Stimulated activated CD4-positive, alpha-beta T cell treated with anti-CD3 and anti-CD28 coated beads, Interleukin-1b, Interleukin-23, amount 100 ng/mL, for 1 hour (primary cell): ENCODE data around the gene SLC25A40.
"Not testable (repeated sequence)": the region's sequence is repeated elsewhere in the genome, so short reads cannot be mapped to it uniquely, and the experiment has no call there.

Source experiments
- DNase-seq, 2 donors: peaks; one replicate each; pipeline ENCODE4 v3.0.0-alpha.2; 2020; ENCODE audit warnings: low read depth in 2 of 2

The SLC25A40 gene

DNA sequence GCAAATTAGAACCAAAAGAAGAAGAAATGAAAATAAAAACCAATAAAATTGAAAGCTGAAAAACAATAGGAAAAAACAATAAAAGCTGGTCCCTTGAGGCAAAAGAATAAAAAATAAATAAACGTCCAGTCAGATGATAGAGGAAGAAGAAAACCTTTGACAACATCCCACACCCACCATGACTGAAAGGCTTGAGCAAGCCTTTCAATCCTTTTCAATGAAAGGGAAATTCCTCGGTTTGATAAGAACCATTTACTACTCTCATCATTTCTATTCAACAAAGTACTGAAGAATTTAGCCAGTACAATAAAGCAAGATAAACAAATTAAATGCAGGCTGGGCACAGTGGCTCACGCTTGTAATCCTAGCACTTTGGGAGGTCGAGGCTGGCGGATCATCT lies 3.8 kb downstream of the SLC25A40 start:
- no peak for DNase-seq

DNA sequence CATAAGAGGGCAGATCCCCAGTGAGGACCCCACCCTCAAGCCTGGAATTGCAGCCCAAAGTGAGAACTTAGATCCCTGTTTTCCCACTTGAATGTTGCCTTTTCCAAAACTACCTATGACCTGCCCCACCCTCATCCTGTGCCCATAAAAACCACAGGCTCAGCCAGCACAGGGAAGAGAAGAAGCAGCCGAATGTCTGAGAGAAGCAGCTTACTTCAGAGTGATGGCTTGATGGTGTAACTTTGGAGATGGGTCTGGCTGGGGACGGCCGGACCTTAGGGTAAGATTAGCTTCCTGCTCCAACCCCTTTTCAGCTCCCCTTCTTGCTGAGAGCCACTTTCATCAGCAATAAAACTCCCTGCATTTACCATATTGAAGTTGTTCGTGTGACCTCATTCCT lies 5.7 kb downstream of the SLC25A40 start:
- DNase-seq = no peak

DNA sequence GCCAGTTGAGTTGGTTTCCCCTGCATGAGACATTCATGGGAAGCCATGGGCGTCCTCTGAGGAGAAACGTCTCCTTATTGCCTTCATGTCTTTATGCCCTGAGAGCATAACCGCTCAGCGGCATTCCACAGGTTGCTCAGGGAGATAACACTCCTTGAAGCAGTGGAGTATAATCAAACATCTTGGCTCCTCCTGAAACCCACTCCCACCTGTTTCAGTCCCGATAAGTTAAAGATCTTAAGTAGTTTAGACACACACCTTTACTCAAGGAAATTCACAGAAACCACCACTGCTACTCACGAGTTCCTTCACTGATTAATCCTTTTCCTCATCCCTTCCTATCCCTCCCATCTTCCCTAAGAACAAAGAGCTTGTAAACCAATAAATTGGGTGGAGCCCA lies 9.6 kb downstream of the SLC25A40 start:
- not testable (repeated sequence) for DNase-seq

DNA sequence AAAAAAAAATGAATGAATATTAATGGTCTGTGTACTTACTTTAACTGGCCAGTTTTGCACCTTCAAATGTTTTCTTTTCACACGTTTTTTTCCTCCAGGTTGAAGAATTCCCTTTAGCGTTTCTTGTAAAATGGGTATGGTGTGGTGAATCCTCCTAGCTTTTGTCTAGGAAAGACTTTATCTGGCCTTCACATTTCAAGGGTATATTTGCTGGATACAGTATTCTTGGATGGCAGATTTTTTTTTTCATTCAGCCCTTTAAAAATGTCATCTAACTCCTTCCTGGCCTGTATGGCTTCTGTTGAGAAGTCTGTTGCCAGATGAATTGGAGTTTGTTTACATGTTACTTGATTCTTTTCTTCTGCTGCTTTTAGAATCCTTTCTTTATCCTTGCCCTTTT lies 10.1 kb downstream of the SLC25A40 start:
- DNase-seq = no peak

DNA sequence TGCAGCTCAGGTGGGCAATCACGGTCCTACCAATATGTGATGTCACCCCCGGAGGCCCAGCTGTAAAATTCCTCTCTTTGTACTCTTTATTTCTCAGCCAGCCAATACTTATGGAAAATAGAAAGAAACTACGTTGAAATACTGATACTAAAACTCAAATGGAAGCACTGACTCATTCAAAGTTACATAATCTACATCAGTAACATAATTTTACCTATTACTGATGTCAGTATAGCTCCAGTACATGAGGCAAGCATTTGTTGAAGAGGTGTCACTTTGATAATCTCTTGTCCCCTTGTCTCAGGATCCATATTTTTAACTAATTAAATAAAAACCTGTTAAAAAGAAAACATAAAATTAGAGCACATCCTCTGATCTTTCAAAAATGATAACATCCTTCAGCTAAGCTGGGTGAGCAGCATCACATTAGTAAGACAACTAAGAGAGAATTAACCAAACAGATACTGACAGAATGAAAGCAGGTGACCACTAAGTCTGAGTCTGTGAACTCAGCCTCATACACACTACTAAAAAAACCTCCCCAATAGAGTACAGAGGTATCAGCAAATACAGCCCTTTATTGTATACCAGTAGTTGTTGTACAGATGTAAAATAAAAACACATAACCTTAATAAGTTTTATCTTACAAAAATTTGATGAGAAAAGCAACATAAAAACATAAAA lies 17.6 kb downstream of the SLC25A40 start:
- no peak for DNase-seq

DNA sequence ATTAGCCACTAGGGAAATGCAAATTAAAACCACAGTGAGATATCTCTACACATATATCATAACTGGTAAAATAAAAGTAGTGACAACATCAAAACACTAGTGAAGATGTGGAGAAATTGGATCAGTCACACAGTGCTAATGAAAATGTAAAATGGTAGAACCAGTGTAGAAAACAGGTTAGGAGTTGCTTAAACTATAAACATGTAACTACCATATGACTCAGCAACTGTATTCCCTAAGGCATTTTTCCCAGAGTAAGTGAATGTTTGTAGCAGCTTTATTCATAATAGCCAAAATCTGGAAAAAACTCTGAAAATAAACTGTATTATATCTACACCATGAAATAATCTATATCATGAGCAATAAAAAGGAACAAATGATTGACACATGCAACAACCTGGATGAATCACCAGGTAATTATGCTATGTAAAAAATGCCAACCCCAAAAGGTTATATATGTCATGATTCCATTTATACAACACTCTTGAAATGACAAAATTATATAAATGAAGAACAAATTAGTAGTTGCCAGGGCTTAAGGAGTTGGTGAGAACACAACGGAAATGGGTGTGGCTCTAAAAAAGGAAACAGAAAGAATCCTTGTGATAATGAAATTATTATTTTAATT lies 22.8 kb downstream of the SLC25A40 start:
- no peak for DNase-seq

DNA sequence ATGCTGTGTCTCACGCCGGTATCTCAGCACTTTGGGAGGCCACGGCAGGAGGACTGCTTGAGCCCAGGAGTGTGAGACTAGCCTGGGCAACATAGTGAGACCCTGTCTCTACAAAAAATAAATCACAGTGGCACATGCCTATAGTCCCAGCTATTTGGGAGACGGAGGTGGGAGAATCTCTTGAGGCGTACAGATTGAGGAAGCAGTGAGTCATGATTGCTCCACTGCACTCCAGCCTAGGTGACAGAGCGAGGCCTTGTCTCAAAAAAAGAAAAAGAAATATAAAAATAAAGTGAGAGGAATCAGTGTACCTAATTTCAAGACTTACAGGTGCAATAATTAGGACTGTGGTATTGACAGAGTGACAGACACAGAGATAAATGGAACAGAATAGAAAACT lies 23.9 kb downstream of the SLC25A40 start:
- no peak for DNase-seq

DNA sequence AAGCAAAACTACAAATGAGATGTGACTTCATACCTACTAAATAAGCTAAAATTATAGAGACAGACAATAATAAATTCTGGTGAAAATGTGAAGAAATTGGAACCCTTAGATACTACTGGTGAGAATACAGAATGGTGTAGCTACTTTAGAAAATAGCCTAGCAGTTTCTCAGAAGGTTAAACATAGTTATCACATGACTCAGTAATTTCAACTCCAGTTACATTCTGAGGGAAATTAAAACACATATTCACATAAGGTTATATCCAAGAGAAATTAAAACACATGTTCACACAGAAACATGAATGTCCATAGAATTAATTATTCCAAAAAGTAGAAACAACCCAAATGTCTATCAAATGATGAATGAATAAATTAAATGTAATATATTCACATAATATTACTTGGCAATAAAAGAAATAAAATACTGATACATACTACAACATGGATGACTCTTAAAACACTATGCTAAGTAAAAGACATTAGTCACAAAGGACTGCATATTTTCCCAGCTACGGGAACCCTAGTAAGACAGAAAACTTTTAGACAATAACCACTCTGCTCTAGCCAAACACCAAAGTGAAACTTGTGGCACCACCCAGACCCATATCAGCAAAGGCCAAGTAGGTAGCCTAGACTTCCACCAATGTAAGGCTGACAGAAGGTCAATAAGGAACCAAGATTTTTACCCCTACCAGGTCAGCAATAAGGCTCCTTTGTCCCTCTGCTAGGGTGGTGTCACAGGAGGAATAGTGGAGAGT lies 25.1 kb downstream of the SLC25A40 start:
- no peak for DNase-seq

DNA sequence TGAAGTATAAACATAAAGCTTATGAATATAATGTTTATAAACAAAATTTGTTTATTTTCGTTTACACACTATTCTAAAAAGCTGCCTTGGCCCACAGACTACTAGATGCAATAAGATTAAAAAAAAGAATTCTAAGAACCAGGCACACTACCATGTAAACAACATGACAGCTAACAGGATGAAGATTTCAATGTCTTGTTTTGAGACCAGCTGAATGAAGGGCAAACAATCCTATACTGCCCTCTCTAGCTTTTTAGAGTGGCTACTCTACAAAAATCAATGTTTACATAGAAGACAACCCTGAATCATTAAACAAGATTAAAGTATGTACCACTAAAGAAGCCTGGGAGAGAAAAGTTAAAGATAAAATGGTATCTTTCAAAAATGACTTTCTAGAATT lies 38.6 kb downstream of the SLC25A40 start:
- DNase-seq = no peak

DNA sequence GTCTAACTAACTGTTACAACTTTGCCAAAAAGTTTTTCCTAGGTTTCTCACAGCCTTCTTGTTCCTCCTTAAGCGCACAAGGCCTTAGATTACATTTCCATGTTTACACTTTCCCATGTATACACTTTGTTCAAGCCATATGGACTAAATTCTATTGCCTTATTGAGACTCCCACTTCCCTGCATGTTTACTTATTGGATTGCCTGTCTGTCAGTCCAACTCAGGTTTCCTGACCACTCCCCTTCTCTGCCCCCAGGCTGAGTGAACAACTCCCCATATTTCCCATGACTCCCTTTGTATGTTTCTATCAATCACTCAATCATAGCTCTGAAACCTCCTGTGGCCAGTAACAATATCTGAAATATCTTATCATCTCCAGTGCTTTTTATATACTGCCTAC lies 43.0 kb downstream of the SLC25A40 start:
- no peak for DNase-seq

DNA sequence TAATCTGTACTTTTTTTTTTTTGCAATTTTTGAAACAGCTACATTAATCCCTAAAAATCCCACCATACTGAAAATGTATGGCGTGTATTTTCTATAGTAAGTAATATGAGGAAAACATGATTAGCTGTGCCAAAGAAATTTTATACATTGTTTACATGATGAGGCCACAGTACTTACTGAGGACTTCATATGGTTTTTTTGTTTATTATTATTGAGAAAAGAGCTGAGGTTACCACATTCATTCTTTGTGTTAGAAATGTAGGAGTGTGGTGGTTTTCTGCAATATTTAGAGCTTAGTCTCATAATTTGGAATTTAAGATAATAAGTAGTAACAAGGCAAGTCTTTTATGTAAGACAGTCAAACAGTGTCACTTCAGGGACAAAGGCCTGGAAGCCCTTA lies 45.1 kb downstream of the SLC25A40 start:
- DNase-seq = no peak

DNA sequence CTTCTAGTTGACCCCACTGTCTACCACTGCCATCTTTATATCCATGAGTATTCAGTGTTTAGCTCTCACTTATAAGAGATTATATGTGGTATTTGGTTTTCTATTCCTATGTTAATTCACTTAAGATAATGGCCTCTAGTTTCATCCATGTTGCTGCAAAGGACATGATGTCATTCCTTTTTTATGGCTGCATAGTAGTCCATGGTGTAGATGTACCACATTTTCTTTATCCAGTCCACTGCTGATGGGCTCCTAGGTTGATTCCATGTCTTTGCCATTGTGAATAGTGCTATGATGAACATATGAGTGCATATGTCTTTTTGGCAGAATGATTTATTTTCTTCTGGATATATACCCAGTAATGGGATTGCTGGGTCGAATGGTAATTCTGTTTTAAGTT lies 47.8 kb downstream of the SLC25A40 start:
- DNase-seq = not testable (repeated sequence)

DNA sequence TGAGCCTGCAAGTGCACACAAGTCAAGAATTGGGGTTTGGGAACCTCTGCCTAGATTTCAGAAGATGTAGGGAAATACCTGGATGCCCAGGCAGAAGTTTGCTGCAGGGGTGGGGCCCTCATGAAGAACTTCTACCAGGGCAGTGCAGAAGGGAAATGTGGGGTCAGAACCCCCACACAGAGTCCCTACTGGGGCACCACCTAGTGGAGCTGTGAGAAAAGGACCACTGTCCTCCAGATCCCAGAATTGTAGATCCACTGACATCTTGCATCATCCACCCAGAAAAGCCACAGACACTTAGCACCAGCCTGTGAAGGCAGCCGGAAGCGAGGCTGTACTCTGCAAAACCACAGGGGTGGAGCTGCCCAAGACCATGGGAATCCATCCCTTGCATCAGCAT lies 50.8 kb downstream of the SLC25A40 start:
- DNase-seq = not testable (repeated sequence)

DNA sequence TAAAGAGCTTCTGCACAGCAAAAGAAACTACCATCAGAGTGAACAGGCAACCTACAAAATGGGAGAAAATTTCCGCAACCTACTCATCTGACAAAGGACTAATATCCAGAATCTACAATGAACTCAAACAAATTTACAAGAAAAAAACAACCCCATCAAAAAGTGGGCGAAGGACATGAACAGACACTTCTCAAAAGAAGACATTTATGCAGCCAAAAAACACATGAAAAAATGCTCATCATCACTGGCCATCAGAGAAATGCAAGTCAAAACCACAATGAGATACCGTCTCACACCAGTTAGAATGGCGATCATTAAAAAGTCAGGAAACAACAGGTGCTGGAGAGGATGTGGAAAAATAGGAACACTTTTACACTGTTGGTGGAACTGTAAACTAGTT lies 54.1 kb downstream of the SLC25A40 start:
- DNase-seq = not testable (repeated sequence)

DNA sequence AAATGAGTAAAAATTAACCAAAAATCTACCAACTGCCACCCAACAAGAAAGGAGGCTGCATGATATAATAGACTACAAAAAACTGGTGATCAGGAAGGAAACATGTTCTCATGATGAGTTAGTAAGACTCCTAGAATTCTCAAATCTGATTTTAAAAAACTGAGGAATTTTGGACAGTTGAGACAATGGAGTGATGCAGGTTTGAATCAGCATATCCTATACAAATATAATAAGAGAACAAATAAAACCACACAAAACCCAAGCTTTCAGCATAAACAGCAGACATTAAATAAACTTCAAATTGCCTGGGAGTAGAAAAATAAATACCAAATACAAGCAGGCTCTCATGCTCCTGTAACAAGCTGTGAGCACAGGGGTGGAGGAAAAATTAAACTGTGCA lies 57.8 kb downstream of the SLC25A40 start:
- DNase-seq = no peak

DNA sequence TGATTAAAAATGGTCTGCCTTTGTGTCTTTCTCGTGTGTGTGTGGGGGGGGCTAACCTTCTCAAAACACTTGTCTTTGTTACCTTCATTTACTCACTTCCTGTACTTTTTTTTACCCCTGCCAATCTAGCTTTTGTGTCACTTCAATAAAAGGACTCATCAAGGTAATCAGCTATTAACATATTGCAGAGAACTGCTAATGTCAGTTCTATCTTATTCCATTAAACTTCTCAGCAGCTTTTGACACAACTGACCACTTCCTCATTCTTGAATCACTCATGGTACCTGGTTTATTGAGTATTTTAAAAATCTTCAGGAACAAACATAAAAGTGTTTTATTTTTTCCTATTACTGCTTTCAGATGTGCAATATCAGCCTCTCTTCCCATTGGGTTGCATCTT lies 59.8 kb downstream of the SLC25A40 start:
- DNase-seq = no peak

DNA sequence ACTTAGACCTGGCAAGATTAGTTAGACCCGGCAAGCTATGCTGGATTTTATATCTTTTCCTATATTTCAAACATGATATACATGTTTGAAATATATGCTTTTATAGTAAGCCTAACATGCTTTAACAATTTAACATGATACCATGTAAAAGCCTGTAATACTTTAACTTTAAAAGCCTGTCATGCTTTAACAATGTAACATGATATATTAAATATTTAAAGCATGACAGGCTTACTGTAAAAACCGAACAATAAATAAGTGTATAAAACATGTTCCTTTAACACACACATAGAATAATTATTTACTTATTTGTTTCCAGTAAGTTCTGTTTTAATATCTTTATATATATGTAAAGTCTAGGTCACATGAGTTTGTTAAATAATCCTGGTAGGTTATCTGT lies 65.4 kb downstream of the SLC25A40 start:
- DNase-seq = no peak

DNA sequence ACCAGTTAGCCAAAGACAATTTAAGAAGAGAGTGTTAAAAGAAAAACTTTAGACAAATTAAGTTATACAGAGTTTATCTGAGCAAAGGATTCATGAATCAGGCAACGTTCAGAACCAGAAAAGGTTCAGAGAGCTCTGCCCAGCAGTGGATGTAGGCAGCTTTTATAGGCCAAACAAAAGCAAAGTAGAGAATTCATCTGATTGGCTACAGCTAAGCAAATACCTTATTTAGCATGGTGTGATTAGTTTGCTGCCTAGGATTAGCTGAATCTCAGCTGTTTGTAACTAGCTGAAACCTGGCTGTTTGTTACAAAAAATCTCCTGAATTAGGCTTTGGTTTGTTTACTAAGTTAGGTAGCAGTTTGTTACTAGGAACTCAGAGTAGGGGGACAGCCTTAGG lies 66.0 kb downstream of the SLC25A40 start:
- DNase-seq = no peak

DNA sequence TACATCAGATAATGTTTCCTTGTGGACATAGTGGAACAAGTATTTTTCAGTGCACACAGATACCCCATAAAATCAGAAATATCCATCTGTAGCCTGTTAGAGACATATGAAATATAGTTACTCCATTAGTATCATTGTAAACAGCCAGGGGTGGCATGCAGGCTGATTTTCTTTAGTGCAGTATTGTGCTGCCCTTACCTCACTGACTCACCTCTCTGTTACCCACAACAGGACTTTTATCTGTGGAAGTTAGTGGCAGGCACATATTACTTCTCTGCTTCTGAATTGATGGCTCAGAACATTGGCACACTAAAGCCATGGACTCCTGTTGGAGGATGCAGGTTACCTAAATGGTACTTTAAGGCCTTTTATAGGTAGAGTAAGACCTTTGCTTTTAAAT lies 70.0 kb downstream of the SLC25A40 start:
- DNase-seq = no peak

DNA sequence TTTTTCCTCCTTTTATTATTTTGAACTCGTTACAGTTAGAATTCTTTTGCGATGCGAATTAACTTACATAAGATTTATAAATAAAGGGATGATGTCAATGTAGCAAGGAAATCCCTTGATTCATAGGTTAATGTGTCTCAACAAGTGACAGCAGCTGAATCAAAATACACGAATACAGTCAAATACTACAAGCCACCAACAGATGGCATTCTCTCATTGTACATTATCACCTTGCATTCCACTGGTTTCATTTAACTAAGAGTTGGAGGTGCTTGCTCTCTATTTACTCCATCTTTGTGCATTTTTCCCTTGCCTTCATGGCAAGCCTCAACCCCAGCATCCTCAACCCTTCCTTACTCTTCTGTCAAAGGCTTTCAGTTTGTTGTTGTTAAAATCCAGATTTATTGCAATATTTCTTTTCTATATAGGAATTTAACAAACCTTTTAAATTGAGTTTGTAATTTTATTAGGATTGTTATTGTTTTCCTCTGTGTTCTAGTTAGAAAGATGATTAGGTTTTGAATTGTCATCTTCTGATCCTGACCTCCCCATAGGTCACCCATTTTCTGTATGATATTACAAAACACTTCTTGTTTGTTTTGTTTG lies 78.3 kb downstream of the SLC25A40 start:
- DNase-seq = no peak

DNA sequence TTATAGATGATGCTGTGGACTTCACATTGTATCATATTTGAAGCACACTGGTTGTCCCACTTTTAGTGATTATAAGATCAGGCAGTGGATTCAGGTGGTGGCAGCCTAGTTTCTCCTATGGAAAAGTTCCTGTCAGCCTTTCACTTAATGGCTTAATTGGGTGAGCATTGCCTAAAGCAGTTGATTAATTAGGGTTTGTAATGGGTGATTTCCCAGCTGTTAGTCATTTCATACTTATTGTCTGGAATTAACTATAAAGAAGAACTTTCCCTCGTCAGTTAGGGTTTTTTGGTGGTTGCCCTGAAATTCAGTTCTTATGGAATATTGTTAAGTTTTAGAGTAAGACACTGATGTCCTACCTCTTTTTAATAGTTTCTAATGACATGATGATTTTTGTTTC lies 78.8 kb downstream of the SLC25A40 start:
- no peak for DNase-seq

DNA sequence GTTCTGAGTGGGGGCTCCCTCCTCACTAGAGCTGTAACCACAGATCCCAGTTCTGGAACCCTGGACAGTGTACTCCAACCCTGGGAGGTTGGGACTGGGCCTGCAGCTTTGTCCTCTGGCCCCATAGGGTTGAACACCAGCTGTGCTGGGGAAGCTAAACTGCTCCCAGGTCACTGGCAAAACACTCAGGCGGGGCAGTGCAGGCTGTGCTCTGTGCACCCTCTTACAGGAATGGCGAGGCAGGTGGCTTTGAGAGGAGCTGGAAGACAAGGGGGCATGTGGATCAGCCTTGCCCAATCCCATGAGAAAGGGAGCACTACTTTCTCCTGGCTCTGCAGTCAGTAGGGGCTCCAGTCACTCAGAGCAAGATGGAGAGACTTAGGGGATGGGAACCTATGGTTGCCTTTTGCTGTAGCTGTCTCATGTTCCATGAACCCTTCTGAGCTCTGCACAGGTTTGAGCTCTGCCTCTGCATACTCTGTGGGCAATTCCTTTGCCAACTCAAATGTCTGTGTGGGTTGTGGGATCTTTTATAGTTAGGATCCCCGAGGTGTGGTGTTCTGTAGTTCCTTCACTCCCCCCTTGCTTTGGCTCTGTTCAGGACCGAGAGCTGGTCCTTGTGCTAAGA lies 90.7 kb downstream of the SLC25A40 start:
- DNase-seq = no peak
